Muscle of back (tissue), 11 donors: Measurements from ENCODE around the gene CDC42BPA. TPM values are rescaled to one million over a fixed set of nuclear protein-coding genes. Genes with fewer than 3 reads are reported as not detected.
A peak's percentile ranks its signal among the peaks of the same experiment; 100 is the strongest.

Source experiments
- DNase-seq, 3 donors: peaks; one replicate each; pipeline versions ENCODE4 v3.0.0 to v3.0.0-alpha.2; 2013
- polyA plus RNA-seq, 10 donors: library from polyadenylated mRNA; unstranded; fragments of 120-200 nt; gene quantifications; one replicate each; pipeline ENCODE4 v1.2.1, GENCODE V29; 2013; ENCODE audit not compliant: insufficient read length in 10 of 10

Gene CDC42BPA
- polyA plus RNA-seq, 10 donors, result 27.0 to 36.1 (median 31.9) TPM

- no peak for DNase-seq
Observed at GRCh38 chr1:226995365-226996332, 322.6 kb downstream of the CDC42BPA start.

DNA sequence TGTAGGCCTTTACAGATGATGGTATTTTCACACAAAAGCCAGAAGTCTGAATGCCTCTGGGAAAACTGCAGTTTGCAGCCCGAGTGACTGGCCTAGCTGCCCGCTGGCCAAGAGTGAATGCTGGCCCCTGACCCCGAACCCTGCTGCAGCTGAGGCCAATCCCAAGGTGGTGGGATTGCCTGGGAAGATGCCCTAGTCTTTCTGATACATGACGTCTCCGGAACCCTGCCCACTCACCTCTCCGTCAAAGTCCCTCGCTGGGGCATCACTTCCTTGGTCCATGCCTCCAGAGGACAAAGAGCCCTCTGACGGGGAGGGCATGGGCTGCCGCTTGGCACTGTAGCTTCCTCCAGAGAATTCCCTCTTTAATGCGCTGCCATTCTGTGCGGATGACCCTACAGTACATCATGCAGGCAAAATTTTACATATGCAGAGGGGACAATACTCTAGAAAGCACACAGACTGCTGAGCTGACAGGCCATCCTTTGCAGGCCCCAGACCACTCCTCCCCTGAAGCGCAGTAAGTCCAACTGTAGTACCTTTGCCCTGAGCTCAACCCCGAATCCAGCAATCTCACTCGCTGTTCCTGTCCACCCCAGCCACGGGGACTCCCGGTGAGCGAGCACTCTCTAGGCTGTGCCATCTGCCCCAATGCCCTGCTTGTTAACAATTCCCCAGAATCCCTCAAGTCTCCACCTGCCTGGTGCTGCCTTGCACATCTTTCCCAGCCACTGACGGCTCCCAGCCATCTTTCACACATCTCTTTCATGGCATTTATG is 323.5 kb downstream of the CDC42BPA start:
- no peak for DNase-seq

GRCh38 chr1:226993814-226994585 is 324.3 kb downstream of the CDC42BPA start:
- DNase-seq, result no peak

GRCh38 chr1:226991920-226992319 is 326.4 kb downstream of the CDC42BPA start:
- DNase-seq, result no peak

- no peak for DNase-seq
Observed at GRCh38 chr1:226990133-226990716, 328.1 kb downstream of the CDC42BPA start.

GRCh38 chr1:226989085-226989920 is 329.0 kb downstream of the CDC42BPA start:
- DNase-seq, result no peak

DNA sequence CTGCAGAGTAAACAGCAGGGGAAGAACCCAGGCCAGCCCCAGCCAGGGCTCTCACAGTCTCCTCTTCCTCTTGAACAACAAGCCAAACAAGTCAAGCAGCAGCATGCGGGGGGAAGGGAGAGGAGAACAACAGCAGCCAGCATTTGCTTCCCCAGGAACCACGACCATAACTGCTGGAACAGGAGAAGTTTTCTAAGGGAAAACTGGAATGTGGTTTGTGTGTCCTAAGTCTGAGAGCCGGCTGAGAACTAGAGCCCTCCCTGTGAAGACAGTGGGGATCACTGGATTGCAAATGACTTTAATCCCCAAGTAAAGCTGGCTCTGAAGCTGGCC is 330.0 kb downstream of the CDC42BPA start:
- DNase-seq, result no peak

DNA sequence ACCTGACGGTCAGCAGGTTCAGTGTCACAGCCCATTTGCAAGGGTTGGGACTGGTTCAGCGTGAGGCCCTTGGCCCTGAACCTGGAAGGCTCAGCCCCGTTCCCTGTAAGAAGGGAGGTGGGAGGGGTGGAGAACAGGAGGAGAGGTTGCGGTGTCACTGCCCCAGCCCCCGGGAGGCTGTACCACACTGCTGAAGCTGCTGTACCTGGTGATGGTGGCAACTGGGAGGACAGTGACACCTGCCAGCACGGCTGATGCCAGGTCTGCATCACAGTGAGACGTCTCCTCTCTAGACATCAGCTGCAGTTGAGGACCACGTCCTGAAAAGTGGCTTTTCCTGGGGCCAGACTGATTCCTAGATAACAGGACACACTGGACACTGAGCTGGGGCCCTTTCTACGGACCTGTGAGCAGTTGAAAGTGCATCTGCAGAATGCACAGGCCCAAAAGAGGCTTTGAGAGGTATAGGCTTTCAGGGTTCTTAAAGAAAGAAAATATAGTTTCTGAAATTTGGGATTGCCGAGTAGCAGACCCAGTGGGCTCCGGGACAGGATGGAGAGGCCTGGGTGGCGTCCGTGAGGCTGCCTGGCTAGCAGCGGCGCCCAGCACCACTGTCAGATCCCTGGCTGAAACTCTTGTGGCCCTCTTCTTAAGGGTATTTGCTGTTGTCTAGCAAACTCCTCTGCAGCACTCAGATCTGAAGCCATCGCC is 330.5 kb downstream of the CDC42BPA start:
- DNase-seq, result no peak

DNA sequence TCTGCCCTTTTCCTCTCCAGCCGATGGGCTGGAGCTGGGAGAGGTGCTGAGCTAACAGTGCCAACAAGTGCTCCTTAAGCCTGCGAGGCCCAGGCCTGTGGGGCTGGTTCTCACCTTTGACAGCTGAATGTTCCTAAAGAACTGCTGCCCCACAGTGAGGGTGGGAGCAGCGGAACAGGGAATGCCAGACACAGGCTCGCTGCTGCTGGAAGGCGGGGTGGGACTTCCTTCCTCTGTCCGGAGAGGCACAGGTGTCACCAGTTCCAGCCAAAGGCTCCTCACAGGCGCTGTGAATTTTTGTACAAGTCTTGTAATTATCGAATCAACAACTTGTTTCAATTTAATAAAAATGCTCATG is 331.1 kb downstream of the CDC42BPA start:
- no peak for DNase-seq

- DNase-seq, result no peak
Observed at GRCh38 chr1:226986496-226987178, 331.7 kb downstream of the CDC42BPA start.

DNA sequence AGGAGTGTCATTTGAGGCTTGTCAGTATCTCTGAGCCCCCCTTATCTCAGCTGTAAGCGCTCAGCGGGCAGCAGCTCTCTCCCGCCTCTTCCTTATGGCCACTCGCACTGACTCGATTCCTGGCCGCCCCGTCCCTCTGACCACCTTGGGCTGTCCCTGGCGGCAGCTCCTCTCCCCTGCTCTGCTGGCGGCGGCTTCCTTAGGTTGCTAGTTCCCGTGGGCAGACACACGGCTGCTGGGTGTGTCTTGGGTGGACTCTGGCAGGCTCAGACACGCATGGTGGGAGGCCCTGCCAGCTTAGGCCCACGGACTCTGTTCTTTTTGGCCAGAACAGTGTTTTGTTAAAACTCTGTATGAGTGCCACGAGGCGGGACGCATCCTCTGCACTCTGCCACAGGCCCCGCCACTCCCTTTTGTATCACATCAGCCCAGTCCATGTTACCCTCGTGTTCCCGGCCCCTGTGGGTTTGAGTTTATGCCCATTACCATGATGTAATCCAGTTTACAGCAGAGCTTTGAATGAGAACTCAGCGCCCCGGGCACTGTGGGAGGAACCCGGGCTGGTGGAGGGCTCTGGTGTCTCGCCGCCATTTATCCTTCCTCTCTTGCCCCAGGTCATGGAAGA is 332.3 kb downstream of the CDC42BPA start:
- DNase-seq, result no peak

GRCh38 chr1:226985239-226985838 is 333.0 kb downstream of the CDC42BPA start:
- DNase-seq, result no peak

DNA sequence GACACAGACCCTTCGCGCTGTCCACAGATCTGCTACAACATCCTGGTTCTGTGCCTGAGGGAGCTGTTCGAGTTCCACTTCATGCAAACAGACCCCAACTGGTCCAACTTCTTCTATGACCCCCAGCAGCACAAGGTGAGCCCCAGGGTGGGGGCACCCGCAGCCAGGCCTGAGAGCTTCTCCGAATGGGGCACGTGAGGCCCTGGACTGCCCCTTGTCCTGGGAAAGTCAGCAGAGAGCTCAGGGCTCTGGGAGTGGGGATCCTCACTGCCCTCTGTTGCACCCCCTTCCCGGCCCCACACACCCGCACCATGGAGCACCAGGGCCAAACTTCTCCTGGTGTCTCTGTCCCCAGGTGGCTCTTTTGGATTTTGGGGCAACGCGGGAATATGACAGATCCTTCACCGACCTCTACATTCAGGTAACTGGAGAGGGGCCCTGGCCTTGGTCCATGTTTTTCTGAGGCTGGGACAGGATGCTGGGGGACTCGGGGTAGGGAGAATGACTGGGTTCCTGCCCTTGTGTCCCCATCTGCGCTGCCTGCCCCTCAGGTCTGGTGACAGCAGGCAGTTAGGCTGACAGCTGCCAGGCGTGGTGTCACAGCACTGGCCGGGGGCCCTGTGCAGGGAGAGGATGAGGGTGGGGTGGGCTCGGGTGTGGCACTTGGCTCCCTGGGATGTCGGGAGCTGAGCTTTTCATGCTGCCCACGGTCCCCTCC is 333.6 kb downstream of the CDC42BPA start:
- peak; percentile 40 to 49 (median 44) for DNase-seq

GRCh38 chr1:226983992-226984364 is 334.3 kb downstream of the CDC42BPA start:
- DNase-seq, result no peak

- DNase-seq, result no peak
Observed at GRCh38 chr1:226983247-226983991, 334.9 kb downstream of the CDC42BPA start.

- no peak for DNase-seq
Observed at GRCh38 chr1:226982451-226983177, 335.7 kb downstream of the CDC42BPA start.

- no peak for DNase-seq
Observed at GRCh38 chr1:226981838-226982237, 336.5 kb downstream of the CDC42BPA start.
